GM11168 (cell line): Measurements from ENCODE around the gene TBC1D25.
"Not testable (repeated sequence)": the region's sequence is repeated elsewhere in the genome, so short reads cannot be mapped to it uniquely, and the experiment has no call there.

ENCODE experiments used
- in situ Hi-C: fragments of 300-500 bp; cut with MboI; formaldehyde crosslinking; loops from one replicate; pipeline ENCODE4 v1.12.0; 2022; ENCODE audit warnings: low sequenced_read_pairs; ENCODE audit not compliant: unreplicated experiment

The TBC1D25 gene

GRCh38 chrX:48555731-48556325 is 16.3 kb downstream of the TBC1D25 start:
- in situ Hi-C loops = not testable (repeated sequence)

DNA sequence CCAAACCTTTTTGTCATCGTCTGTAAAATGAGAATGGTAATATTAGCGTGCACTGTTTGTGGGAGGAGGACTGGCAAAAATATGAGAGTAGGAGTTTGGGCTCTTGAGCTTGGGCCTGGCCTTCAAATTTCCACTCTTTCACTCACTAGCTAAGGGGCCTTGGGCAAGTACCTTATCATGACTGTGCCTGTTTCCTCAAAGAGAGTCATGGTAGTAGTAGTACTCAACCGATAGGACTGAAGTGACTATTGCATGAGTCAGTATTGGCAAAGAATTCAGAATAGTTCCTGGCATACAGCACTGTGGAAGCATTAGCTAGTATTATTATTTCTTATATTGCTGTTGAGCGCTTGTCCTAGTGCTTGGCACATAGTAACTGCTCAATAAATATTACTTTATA is 18.8 kb downstream of the TBC1D25 start:
- in situ Hi-C loops = no loop called here

DNA sequence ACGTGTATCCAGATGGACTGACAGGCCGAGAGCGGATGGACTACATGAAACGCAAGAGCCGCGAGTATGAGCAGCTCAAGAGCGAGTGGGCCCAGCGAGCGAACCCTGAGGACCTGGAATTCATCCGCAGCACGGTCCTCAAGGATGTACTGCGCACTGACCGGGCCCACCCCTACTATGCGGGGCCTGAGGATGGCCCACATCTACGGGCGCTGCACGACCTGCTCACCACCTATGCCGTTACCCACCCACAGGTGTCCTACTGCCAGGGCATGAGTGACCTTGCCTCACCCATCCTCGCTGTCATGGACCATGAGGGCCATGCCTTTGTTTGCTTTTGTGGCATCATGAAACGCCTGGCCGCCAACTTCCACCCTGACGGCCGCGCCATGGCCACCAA is 20.1 kb downstream of the TBC1D25 start:
- in situ Hi-C loops = no loop called here

- in situ Hi-C loops = no loop called here
Observed at GRCh38 chrX:48560056-48560455, 20.5 kb downstream of the TBC1D25 start.

- in situ Hi-C loops = no loop called here
Observed at GRCh38 chrX:48560681-48561080, 21.2 kb downstream of the TBC1D25 start.

- in situ Hi-C loops = no loop called here
Observed at GRCh38 chrX:48569958-48570357, 30.4 kb downstream of the TBC1D25 start.

- in situ Hi-C loops = no loop called here
Observed at GRCh38 chrX:48573690-48574269, 34.3 kb downstream of the TBC1D25 start.

DNA sequence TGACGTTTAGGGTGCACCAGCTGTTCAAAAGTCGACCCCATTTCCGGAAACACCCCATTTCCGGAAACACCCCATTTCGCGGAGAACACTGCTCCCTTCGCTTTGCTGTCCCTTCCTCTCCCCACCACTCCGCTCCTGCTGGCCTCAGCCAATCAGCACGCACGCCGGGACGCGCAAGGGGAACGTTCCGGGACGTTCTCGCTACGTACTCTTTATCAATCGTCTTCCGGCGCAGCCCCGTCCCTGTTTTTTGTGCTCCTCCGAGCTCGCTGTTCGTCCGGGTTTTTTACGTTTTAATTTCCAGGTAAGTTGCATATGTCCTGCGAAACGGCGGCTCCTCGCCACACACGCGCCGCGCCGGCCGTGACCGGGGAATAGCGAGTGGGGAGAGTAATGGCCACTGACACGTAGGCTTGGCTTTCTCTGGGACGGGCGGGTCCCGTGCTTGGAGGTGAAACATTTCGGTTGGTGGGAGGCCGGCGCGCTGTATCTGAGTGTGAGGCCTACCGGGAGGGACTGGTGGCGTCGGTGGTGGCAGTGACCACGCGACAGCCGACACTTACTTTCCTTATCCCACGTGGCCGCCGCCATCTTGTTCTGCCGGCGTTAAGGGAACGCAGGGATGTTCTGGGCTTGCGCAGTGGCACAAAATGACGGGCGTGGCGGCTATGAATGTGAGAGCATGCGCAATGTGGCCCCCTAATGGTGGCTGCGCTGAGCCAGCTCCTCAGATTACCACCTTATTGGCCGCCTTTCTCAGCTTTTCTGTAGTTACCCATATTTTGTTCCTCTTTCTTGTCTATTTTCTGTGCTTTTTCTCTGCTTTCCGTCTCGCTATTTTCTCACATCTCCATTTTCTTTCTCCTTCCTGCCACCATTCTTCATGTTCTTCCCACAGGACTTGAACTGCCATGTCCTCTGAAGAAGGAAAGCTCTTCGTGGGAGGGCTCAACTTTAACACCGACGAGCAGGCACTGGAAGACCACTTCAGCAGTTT is 35.1 kb downstream of the TBC1D25 start, which contains the start of gene RBM3:
Gene RBM3, plus strand, starts transcription at position 215 of the 997 bp plus-strand sequence. Its CDS starts 697 bp downstream, at position 912.
- in situ Hi-C loops = no loop called here

GRCh38 chrX:48575642-48576041 is 36.1 kb downstream of the TBC1D25 start:
- in situ Hi-C loops = no loop called here

- in situ Hi-C loops = no loop called here
Observed at GRCh38 chrX:48576108-48576507, 36.6 kb downstream of the TBC1D25 start.

GRCh38 chrX:48578661-48579128 is 39.2 kb downstream of the TBC1D25 start:
- in situ Hi-C loops = no loop called here

DNA sequence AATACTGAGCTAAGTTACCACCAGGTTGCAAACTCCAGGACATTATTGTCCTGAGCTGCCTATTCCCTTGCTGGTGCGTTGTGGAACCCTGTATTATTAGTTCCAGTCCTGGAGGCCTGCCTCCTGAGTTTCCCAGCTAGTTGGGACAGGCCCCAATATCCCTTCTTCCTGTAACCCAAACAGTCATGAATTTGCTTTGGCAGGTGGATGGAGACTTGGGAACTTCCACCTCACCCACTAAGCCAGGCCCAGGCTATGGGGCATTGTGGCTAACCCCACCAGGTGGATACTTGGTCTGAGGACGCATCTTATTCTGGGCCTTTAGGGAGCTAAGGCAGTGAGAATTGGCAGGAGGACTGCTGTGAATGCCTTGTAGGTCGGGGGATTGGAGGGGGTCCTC is 39.7 kb downstream of the TBC1D25 start:
- in situ Hi-C loops = no loop called here

DNA sequence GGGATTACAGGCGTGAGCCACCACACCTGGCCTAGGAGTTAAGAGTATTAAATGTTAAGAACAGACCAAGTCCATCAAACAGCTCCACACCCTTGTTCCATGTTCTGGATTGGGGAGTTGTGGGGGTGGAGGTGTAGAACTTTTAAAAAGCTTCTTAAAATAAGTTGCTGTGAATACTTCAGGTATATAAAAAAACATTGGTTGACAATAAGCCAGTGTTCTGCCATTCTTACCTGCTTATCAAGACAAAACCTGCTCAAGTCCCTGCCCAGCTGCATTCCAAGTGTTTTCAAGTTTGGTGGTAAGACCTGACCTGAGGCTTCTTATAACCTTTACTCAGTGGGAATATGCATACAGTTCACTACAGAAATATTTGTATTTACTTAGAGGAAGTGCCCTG is 41.1 kb downstream of the TBC1D25 start:
- in situ Hi-C loops = no loop called here

DNA sequence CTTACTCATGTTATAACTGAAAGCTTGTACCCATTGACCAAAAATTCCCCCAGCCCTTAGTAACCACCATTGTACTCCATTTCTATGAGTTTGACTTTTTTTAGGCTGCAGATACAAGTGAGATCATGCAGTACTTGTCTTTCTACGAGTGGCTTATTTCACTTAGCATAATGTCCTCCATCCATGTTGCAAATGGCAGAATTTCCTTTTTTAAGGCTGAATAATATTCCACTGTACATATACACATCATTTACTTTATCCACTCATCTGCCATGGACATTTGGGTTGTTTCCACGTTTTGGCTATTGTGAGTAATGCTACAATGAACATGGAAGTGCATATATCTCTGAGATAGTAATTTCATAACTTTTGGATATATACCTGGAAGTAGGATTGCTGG is 45.2 kb downstream of the TBC1D25 start:
- in situ Hi-C loops = no loop called here

DNA sequence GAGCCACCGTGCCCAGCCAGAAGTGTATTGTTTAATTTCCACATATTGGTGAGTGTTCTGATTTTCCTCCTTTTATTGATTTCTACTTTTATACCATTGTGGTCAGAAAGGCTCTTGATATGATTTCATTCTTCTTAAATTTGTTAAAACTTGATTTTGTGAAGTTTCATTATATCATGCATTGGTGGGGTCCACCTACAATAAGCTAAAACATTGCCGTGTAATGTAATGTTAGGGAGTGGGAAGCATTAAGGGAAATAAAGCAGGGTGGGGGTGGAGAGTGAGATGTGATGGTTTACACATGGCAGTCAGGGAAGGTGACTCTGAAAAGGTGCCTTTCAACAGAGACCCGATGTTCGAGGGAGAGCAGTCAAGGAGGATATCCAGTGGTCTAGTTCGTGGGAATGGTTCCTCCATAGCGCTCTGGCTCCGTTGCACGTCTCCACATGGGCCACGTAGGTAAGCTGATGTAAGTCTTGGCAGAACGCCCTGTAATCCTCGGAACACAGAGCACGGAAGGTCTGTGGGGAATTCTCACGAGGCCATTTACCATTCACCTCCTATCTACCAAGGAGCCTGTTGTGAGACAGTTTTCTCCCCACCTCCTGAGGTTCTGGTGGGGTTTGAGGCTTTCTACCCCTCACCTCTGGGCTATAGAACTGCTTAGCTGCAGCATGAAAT is 50.1 kb downstream of the TBC1D25 start:
- in situ Hi-C loops = no loop called here

DNA sequence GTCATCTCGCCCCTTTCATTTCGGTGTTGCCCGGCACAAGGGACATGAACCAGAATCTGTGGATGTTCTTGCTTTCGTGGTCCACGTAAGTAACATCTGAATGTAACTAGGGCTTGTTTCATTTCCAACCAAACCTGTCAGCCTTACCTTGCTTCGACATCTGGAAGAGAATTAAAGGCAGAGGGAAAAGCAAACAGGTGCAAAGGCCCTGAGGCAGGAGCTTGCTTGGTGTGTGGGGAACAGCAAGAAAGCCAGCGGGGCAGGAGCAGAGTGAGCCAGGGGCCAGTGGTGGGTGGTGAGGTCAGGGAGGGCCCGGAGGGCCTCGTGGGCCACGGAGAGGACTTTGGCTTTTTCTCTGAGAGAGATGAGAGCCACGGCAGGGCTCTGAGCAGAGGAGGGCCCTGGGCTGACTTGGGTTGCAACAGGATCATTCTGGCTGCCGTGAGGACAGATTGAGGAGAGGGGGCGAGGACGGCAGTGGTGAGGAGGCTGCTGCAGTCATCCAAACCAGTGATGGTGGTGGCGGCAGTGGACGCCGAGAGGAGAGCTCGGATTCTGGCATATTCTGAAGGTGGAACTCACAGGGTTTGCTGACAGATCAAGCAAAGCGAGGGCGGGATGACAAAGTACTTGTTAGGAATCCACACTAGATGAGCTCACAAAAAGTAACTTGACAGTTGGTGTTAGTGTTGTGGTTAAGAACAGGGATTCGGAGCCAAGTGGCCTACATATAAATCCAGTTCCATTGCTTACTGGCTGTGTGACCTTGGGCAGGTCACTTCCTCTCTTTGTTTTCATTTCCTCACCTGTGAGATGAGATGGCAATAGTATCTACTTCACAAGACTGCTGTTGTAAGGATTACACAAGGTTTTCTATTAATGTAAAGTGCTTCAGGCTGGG is 50.9 kb downstream of the TBC1D25 start:
- in situ Hi-C loops = no loop called here

DNA sequence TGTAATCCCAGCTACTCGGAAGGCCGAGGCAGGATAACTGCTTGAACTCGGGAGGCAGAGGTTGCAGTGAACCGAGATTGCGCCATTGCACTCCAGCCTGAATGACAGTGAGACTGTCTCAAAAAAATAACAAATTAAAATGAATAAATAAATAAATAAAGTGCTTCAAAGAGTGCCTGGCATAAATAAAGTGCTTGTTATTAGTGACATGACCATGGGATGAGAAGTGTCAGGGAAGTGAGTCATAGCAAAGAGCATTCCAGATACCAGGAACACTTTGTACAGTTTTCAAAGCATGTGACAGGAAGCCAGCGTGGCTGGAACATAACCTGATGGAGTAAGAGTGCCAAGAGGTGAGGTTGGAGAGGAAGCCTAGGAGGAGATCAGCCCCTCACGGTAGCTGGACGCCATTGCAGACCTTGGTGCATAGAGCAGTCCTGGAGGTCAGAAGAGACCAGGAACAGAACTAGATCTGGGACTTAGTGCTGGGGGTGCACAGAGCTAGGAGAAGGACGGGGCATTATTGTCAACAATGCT is 51.8 kb downstream of the TBC1D25 start:
- in situ Hi-C loops = no loop called here

DNA sequence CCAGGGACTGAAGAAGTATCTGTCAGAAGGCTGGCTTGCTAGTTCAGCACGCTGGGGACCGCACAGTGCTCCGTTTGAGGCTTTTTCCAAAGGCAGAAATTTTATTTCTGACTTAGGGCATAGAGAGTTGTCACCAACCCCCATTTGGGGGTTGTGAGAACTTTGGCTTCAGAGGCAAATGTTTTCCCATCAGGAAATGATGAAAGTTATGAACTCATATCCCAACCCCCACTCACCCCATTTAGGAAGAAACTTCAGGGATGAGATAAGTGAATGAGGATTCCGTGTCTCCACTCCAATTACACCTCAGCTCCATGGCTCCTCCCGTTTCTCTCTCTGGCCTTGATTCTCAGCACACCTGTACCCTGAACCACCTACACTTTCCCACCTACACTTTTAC is 53.5 kb downstream of the TBC1D25 start:
- in situ Hi-C loops = no loop called here

DNA sequence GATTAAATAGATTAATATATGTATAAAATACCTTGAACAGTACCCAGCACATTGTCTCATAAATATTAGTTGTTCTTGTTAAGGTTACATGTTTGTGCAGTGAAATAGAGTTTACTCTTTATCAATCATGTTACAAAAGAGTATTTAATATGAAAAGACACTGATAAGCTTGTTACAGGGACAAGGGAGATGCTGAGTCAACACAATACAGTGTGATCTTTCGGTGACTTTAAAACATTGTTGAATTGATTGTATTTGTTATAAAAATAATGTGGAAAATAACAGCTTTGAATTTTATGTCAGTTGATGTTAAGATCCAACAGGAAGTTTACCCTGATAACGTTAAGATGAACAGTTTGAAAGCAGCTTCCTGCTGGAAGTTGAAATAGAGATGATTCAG is 56.4 kb downstream of the TBC1D25 start:
- in situ Hi-C loops = no loop called here
